Colon (tissue), 2 donors: ENCODE measurements around the gene LMAN2.
"Not testable (repeated sequence)": the region's sequence is repeated elsewhere in the genome, so short reads cannot be mapped to it uniquely, and the experiment has no call there.

Experiments used
- FAIRE-seq: peaks from 2 replicates; lab custom pipeline; 2012; peaks lifted over from hg19 to GRCh38; lab: Jason Lieb, UNC
- donor health status: control.
- donor health status: control.

LMAN2 gene

GRCh38 chr5:177378884-177379883, 27.7 kb upstream of the LMAN2 start:
- no peak for FAIRE-seq

GRCh38 chr5:177377851-177378776, 26.6 kb upstream of the LMAN2 start:
- no peak for FAIRE-seq

GRCh38 chr5:177376107-177376506, 24.6 kb upstream of the LMAN2 start:
- no peak for FAIRE-seq

GRCh38 chr5:177375516-177375915, 24.0 kb upstream of the LMAN2 start:
- not testable (repeated sequence) for FAIRE-seq

- FAIRE-seq: no peak
These were observed 22.7 kb upstream of the LMAN2 start for GRCh38 chr5:177374211-177374610.

- no peak for FAIRE-seq
These were observed 22.3 kb upstream of the LMAN2 start for GRCh38 chr5:177373806-177374205.

GRCh38 chr5:177372910-177373309, 21.4 kb upstream of the LMAN2 start:
- FAIRE-seq: no peak

GRCh38 chr5:177372034-177372896, 20.8 kb upstream of the LMAN2 start:
- FAIRE-seq: no peak

- FAIRE-seq: no peak
These were observed 19.9 kb upstream of the LMAN2 start for GRCh38 chr5:177371120-177372033.

GRCh38 chr5:177370488-177371119, 19.1 kb upstream of the LMAN2 start:
- FAIRE-seq: no peak

GRCh38 chr5:177369645-177370440, 18.4 kb upstream of the LMAN2 start:
- no peak for FAIRE-seq

- FAIRE-seq: no peak
These were observed 17.6 kb upstream of the LMAN2 start for GRCh38 chr5:177368869-177369644.

- no peak for FAIRE-seq
These were observed 16.8 kb upstream of the LMAN2 start for GRCh38 chr5:177367981-177368868.

GRCh38 chr5:177367323-177367848, 15.9 kb upstream of the LMAN2 start:
- no peak for FAIRE-seq

GRCh38 chr5:177366528-177367322, 15.3 kb upstream of the LMAN2 start:
- FAIRE-seq: no peak

GRCh38 chr5:177365845-177366527, 14.5 kb upstream of the LMAN2 start:
- FAIRE-seq: no peak
